GM19099 (cell line): ENCODE results near the gene LLGL2.

ENCODE experiments used
- POLR2A ChIP-seq: IDR thresholded peaks from 3 replicates; pipeline ENCODE4 v1.6.1; 2011; ENCODE audit warnings: low read depth; ENCODE audit not compliant: insufficient read length; ENCODE audit errors: extremely low read depth

Gene LLGL2

DNA sequence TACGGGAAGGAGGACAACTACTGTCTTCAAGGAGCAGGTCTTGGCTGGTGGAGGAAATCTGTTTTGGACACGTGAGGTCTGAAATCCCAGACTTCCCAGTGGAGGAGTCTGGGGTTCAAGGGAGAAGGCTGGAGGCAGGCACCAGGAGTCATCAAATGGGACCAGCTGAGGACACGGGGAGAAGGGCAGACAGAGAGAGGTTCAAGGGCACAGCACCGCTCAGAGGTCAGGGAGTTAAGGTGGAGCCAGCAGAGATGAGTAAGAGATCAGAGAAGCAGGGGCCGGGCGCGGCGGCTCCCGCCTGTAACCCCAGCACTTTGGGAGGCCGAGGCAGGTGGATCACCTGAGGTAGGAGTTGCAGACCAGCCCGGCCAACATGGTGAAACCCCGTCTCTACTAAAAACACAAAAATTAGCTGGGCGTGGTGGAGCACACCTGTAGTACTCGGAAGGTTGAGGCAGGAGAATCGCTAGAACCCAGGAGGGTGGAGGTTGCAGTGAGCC is 97.3 kb downstream of the LLGL2 start:
- no peak for TF ChIP-seq POLR2A

DNA sequence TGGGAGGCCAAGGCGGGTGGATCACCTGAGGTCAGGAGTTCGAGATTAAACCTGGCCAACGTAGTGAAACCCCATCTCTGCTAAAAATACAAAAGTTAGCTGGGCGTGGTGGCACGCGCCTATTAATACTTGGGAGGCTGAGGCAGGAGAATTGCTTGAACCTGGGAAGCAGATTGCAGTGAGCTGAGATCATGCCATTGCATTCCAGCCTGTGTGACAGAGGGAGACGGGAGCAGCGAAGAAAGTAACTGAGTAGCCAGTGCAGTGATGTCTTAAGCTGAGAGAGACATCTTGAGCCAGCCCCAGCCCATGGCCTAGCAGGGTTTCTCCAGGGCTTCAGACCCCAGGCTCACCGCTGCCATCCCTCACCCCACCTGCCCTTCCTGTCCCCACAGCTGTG is 97.9 kb downstream of the LLGL2 start:
- no peak for TF ChIP-seq POLR2A

DNA sequence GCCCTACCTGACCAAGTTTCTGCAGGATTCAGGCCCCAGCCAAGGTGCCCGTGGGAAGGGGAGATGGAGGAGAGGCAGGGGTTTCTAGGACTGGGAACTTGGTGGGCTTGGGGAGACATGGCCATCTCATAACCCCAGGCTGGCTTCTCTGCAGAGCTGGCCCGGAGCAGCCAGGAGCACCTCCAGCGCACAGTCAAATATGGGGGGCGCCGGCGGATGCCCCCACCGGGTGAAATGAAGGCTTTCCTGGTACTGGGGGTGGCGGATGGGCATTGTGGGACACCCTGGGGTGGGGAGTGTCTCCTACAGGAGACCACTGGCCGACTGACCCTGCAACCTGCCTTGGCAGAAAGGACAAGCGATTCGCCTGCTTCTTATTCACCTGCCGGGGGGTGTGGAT is 98.5 kb downstream of the LLGL2 start:
- TF ChIP-seq POLR2A, result no peak
